Measurements from ENCODE around the gene DMGDH.

Gene DMGDH

GRCh38 chr5:79069488-79070349 lies at the start of gene DMGDH, which contains the start of gene BHMT2:
Gene DMGDH, minus strand, starts transcription at chr5:79069674. Its CDS starts 54 bp downstream, at chr5:79069620.
Gene BHMT2, plus strand, starts transcription at chr5:79069767. Its CDS starts 16 bp downstream, at chr5:79069783.
- no peak for DNase-seq

GRCh38 chr5:79112703-79113058 lies 43.2 kb upstream of the DMGDH start:
- DNase-seq: no peak

GRCh38 chr5:79111960-79112702 lies 42.7 kb upstream of the DMGDH start:
- DNase-seq: no peak

- DNase-seq: no peak
Measured at GRCh38 chr5:79111387-79111959, 42.0 kb upstream of the DMGDH start, which contains the start of gene BHMT. Gene BHMT, plus strand, starts transcription at chr5:79111809. Its CDS starts 77 bp downstream, at chr5:79111886.

GRCh38 chr5:79109527-79110492 lies 40.3 kb upstream of the DMGDH start:
- DNase-seq: no peak

GRCh38 chr5:79108792-79109191 lies 39.3 kb upstream of the DMGDH start:
- no peak for DNase-seq

- no peak for DNase-seq
Measured at GRCh38 chr5:79108086-79108485, 38.6 kb upstream of the DMGDH start.

- DNase-seq: no peak
Measured at GRCh38 chr5:79107020-79107796, 37.7 kb upstream of the DMGDH start.

- no peak for DNase-seq
Measured at GRCh38 chr5:79105868-79106267, 36.4 kb upstream of the DMGDH start.

- peak; percentile 12 for DNase-seq
Measured at GRCh38 chr5:79093762-79094161, 24.3 kb upstream of the DMGDH start.

- no peak for DNase-seq
Measured at GRCh38 chr5:79091064-79091463, 21.6 kb upstream of the DMGDH start.

GRCh38 chr5:79088507-79088906 lies 19.0 kb upstream of the DMGDH start:
- no peak for DNase-seq

- DNase-seq: no peak
Measured at GRCh38 chr5:79086116-79086515, 16.6 kb upstream of the DMGDH start.

GRCh38 chr5:79081779-79082178 lies 12.3 kb upstream of the DMGDH start:
- DNase-seq: no peak

- no peak for DNase-seq
Measured at GRCh38 chr5:79080804-79081203, 11.3 kb upstream of the DMGDH start.

- no peak for DNase-seq
Measured at GRCh38 chr5:79077680-79078365, 8.3 kb upstream of the DMGDH start.

- no peak for DNase-seq
Measured at GRCh38 chr5:79076819-79077218, 7.3 kb upstream of the DMGDH start.

GRCh38 chr5:79075646-79076426 lies 6.4 kb upstream of the DMGDH start:
- DNase-seq: no peak

- DNase-seq: no peak
Measured at GRCh38 chr5:79074641-79075040, 5.2 kb upstream of the DMGDH start.

GRCh38 chr5:79070350-79070667 lies 835 bp upstream of the DMGDH start:
- no peak for DNase-seq

Data from DMS153 (cell line).